Measurements from ENCODE around the gene HYAL3. TPM values are rescaled to one million over a fixed set of nuclear protein-coding genes. Genes with fewer than 3 reads are reported as not detected.
A peak's percentile ranks its signal among the peaks of the same experiment; 100 is the strongest.

The HYAL3 gene
- total RNA-seq, 1 donor from 2014 or later = not detected

DNA sequence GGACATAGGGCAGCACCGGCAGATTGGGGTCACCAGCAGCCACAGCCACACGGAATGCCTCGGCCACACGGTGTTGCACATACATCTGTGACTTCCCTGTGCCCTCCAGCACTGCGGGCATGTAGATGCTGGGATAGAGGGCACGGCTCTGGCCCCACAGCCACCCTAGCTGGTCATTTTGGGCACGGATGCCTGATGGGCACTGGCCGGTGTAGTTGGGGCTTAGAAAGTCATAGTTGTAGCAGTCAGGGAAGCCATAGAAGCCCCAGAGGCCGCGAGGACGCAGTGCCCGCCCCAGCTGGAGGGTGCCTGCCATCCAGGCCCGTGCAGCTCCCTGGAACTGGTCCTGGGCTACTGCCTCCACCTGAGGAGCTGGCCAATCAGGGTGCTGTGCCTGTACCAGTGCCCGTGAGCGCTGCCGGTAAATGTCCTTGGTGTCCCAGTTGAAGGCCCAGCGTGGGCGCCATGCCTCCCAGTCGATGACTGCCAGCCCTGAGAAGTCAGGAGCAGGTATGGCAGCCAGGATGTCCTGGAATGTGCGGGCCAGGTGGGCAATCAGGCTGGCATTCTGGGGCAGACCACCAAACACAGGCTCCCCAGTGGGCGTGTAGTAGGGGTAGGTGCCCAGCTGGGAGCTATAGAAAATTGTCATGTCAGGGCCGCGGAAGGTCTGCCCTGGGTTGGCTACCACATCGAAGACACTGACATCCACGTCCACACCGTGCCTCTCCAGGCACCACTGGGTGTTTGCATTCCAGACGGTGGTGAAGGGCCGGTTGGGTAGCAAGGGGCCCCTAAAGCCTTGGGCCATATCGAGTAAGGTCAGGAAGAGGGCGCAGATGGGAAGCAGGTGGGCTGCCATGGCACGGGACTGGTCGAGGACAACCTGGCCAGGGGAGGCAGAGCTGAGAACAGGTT is 3.1 kb upstream of the HYAL3 start:
- H3K4me1 ChIP-seq = peaks cover 13 to 19% of the 10 kb centered on the region in 2 donors
- H3K4me3 ChIP-seq = peak overlapping the region in 1 of 2 donors; percentile 17
- H3K27me3 ChIP-seq = no peaks in the 10 kb centered on the region
- TF ChIP-seq, protein P1, sequence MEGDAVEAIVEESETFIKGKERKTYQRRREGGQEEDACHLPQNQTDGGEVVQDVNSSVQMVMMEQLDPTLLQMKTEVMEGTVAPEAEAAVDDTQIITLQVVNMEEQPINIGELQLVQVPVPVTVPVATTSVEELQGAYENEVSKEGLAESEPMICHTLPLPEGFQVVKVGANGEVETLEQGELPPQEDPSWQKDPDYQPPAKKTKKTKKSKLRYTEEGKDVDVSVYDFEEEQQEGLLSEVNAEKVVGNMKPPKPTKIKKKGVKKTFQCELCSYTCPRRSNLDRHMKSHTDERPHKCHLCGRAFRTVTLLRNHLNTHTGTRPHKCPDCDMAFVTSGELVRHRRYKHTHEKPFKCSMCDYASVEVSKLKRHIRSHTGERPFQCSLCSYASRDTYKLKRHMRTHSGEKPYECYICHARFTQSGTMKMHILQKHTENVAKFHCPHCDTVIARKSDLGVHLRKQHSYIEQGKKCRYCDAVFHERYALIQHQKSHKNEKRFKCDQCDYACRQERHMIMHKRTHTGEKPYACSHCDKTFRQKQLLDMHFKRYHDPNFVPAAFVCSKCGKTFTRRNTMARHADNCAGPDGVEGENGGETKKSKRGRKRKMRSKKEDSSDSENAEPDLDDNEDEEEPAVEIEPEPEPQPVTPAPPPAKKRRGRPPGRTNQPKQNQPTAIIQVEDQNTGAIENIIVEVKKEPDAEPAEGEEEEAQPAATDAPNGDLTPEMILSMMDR (IDR thresholded peaks at IDR 0.05) = no peak
- H3K27ac ChIP-seq = peak overlapping the region in 1 of 2 donors; percentile 38
- DNase-seq (ENCODE audit: low spot score in 2 of 2) = no peak
- no peaks in the 10 kb centered on the region for H3K9me3 ChIP-seq
- H3K36me3 ChIP-seq = no peaks in the 10 kb centered on the region
- intact Hi-C loops (cut with DNase I) = no loop called here

DNA sequence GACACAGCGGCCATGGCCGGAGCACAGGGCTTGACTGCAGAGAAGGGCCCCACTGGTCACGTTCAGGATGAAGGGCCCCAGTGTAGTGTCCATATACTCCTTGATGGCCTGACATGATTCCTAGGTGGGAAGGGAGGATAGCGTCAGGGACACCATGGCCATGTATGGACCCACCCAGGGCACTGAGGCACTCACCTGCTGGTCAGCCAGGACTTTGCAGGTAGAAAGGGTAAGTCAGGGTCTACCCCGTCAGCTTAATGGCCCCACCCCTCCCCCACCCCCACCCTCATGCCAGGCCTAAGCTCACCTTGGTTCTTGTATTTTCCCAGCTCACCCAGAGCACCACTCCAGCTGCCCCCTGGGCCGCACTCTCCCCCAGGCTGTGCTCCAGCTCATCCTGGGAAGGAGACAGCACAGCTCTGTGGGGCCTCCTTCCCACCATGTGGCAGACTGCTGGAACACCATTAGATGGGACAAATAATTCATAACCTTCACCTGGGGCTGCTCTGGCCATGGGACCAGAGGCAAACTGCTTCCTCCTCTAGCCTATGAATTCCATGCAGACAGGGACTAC is 1.6 kb upstream of the HYAL3 start:
- Histone ChIP-seq H3K36me3 (peaks cover 0 to 10% of the 10 kb centered on the region in 2 donors), H3K4me3 (peak overlapping the region in 1 of 2 donors; percentile 89), H3K4me1 (peaks cover 13 to 19% of the 10 kb centered on the region in 2 donors), H3K9me3 (no peaks in the 10 kb centered on the region), H3K27me3 (no peaks in the 10 kb centered on the region), H3K27ac (peak overlapping the region; percentile 77 to 78)
- no peak for DNase-seq (ENCODE audit: low spot score in 2 of 2)
- TF ChIP-seq, protein P1 (IDR thresholded peaks at IDR 0.05) = no peak
- intact Hi-C loops (cut with DNase I) = no loop called here

DNA sequence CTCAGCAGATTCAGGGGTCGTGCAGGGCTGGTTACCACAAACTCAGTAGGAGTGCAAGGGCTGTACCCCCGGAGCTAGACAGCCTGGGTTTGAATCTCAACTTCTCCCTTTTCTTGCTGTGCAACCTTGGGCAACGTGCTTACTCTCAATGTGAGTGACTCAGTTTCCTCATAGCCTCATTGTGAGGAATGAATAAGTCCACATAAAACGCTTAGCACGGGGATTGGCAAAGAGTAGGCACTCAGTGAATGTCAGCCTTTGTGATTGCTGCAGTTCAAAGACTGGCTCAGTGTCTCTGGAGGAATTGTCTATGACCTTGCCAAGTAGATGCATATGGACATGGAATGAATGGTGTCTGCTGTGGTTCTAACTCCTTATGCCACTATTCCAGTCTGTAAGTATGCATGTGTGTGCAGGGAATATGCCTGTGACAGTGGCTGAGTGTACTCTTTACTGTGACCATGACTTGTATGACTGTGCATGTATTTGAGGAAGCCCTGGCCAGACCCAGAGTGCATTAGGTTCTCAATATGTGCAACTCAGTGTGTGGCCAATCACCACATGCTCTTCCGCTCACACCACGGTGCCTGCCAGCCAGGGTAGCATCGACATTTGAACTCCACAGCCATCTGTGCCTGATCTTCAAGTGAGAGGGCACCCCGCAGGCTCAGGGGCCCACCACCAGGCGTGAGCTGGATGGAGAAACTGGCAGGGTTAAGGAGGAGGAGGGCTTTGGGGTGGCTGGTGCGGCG is 900 bp upstream of the HYAL3 start:
- Histone ChIP-seq H3K27me3 (no peaks in the 10 kb centered on the region), H3K9me3 (no peaks in the 10 kb centered on the region), H3K4me3 (peak overlapping the region; percentile 43 to 89), H3K4me1 (peaks cover 13 to 19% of the 10 kb centered on the region in 2 donors), H3K36me3 (peaks cover 0 to 10% of the 10 kb centered on the region in 2 donors), H3K27ac (peak overlapping the region; percentile 77 to 78)
- intact Hi-C loops (cut with DNase I) = loop anchor here (1.0 to 2.0 kb wide), 2 partner anchors 21 to 35 kb away; no protein-coding TSS in a partner anchor
- TF ChIP-seq, protein P1 (IDR thresholded peaks at IDR 0.05) = no peak
- DNase-seq (ENCODE audit: low spot score in 2 of 2) = no peak

DNA sequence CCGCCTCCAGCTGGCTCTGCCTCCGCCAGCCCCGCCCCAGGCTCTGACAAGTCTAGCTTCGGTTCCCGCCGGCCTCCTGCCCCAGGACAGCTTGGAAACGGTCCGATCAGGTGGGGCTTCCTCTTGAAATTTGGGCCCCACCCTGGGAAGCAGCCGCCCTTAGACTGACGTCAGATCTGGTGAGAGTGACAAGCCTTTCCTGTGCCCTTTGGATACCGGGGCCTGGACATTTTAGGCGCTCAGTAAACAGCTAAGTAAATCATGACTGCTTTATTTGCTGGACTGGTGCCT is 378 bp upstream of the HYAL3 start:
- Histone ChIP-seq H3K27ac (peak overlapping the region; percentile 77 to 78), H3K27me3 (no peaks in the 10 kb centered on the region), H3K36me3 (peaks cover 0 to 10% of the 10 kb centered on the region in 2 donors), H3K9me3 (no peaks in the 10 kb centered on the region), H3K4me3 (peak overlapping the region; percentile 43 to 89), H3K4me1 (peaks cover 13 to 19% of the 10 kb centered on the region in 2 donors)
- DNase-seq (ENCODE audit: low spot score in 2 of 2) = no peak
- TF ChIP-seq, protein P1 (IDR thresholded peaks at IDR 0.05) = no peak
- intact Hi-C loops (cut with DNase I) = loop anchor here (1.0 to 2.0 kb wide), 2 partner anchors 22 to 35 kb away; no protein-coding TSS in a partner anchor

DNA sequence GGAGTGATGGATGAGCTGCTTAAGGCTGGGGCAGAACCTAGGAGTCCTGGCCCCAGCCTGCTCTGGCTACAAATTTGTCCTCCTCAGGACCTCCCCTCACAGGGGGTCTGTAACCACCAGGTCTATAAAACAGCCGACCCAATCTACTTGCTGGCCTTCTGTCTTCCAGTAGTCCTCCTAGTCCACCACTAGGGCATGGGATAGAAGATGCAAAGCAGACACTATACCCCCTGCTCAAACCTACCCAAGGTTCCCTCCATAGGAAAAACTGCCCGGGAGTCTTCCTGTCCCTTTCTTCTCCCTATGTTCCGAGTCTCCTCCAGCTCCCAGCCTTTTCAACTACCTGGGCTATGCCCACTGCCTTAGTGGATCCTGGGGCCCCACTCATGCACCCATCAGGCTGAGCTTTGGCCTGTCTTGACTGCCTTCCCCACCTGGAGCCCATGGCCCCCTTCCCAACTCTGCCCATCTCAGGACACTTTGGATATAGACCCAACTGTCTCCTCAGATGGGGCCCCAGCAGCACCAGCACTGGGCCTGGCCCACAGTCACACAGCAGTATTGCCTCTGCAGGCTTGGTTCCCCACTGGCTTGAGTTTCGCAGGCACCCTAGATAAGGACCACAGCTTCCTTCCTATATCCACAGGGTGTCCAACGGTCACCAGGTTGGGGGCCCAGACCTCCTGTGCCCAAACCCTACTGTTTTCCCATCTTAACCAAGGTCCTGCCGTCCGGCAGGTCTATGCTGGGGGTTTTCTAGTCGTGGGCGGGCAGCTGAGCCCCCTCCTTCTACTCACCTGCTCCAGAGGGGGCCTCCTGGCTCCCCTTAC is 1.1 kb downstream of the HYAL3 start:
- Histone ChIP-seq H3K27ac (peak overlapping the region; percentile 90 to 91), H3K4me1 (peaks cover 13 to 24% of the 10 kb centered on the region in 2 donors), H3K9me3 (no peaks in the 10 kb centered on the region), H3K27me3 (no peaks in the 10 kb centered on the region), H3K4me3 (peak overlapping the region; percentile 85 to 89), H3K36me3 (peaks cover 0 to 10% of the 10 kb centered on the region in 2 donors)
- intact Hi-C loops (cut with DNase I) = loop anchor here (2.0 kb wide), 1 partner anchor 33 kb away; no protein-coding TSS in a partner anchor
- no peak for DNase-seq (ENCODE audit: low spot score in 2 of 2)
- TF ChIP-seq, protein P1 (IDR thresholded peaks at IDR 0.05) = peak in 1 of 3 experiments; percentile 5
